Prostate gland (tissue), 2 donors: ENCODE measurements around the gene NSD2.

Experiments
- CTCF ChIP-seq, 4 experiments: fragments of 200-600 bp in 2 of 4; fragments of 450-650 bp in 2 of 4; sonication (generic) in 2 of 4; IDR thresholded peaks; 1 replicate in 3 of 4; 2 replicates in 1 of 4; pipeline ENCODE4 v1.5.1; 2016 to 2019; ENCODE audit warnings: antibody characterized with exemption in 4 of 4, mild to moderate bottlenecking in 2 of 4, moderate library complexity in 2 of 4
- POLR2A ChIP-seq: fragments of 450-650 bp; IDR thresholded peaks from one replicate; pipeline ENCODE4 v1.6.1; 2016; ENCODE audit warnings: antibody characterized with exemption, mild to moderate bottlenecking
- POLR2AphosphoS5 ChIP-seq: sonication (generic); formaldehyde crosslinking; IDR thresholded peaks from one replicate; pipeline ENCODE4 v1.6.1; 2017; ENCODE audit warnings: antibody characterized with exemption

DNA sequence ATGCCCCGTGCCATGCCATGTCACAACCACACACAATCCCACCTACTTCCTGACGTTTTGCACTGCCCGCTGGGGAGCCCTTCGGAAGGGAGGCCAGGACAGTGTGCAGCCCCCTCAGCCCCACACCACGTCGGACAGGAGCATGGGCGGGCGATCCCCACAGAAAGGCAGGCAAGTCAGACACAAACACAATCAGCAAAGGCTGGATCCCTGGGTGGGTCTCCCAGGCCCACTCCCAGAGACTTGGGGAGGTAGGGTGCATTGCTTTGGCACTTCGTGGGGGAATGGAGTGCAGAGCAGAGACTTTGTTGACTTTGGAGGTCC is 29.3 kb upstream of the NSD2 start:
- TF ChIP-seq CTCF (IDR thresholded peaks at IDR 0.05): no peak
- no peak for TF ChIP-seq POLR2AphosphoS5
- no peak for TF ChIP-seq POLR2A
